Nephron progenitor cell (in vitro differentiated cells): ENCODE data around the gene DGKI.

Source experiments
- DNase-seq: peaks from one replicate; pipeline ENCODE4 v3.0.0; 2021
- H3K27ac Mint-ChIP-seq: 2 replicates; pipeline ENCODE4 v1.8.0; 2021; ENCODE audit warnings: mild to moderate bottlenecking, moderate library complexity, mixed read lengths
- H3K27me3 Mint-ChIP-seq: 2 replicates; pipeline ENCODE4 v1.8.0; 2021; ENCODE audit warnings: mild to moderate bottlenecking, low read depth, mixed read lengths; ENCODE audit not compliant: poor library complexity
- H3K36me3 Mint-ChIP-seq: 2 replicates; pipeline ENCODE4 v1.8.0; 2021; ENCODE audit warnings: low read depth, mixed read lengths
- H3K4me1 Mint-ChIP-seq: 2 replicates; pipeline ENCODE4 v1.8.0; 2021; ENCODE audit warnings: mixed read lengths
- H3K4me3 Mint-ChIP-seq: 2 replicates; pipeline ENCODE4 v1.8.0; 2021; ENCODE audit warnings: mild to moderate bottlenecking, moderate library complexity, mixed read lengths
- H3K9me3 Mint-ChIP-seq: 2 replicates; pipeline ENCODE4 v1.8.0; 2021; ENCODE audit warnings: mild to moderate bottlenecking, moderate library complexity, mixed read lengths
- CTCF ChIP-seq: fragments of 200-600 bp; sonication (generic); IDR thresholded peaks from 2 replicates; pipeline ENCODE4 v1.5.0; 2021; ENCODE audit warnings: antibody characterized with exemption

DGKI gene

GRCh38 chr7:137668404-137668803, 178.4 kb downstream of the DGKI start:
- Mint-ChIP-seq H3K4me3 (no peak overlapping the region), H3K4me1 (no peaks in the 10 kb centered on the region), H3K27ac (no peak overlapping the region), H3K27me3 (peaks cover 30% of the 10 kb centered on the region), H3K9me3 (no peaks in the 10 kb centered on the region), H3K36me3 (no peaks in the 10 kb centered on the region)
- no peak for DNase-seq
- no peak for TF ChIP-seq CTCF

- Mint-ChIP-seq H3K4me1 (no peaks in the 10 kb centered on the region), H3K36me3 (no peaks in the 10 kb centered on the region), H3K27me3 (peaks cover 30% of the 10 kb centered on the region), H3K27ac (no peak overlapping the region), H3K9me3 (no peaks in the 10 kb centered on the region), H3K4me3 (no peak overlapping the region)
- no peak for DNase-seq
- TF ChIP-seq CTCF: no peak
Measured at GRCh38 chr7:137667633-137668387, 179.0 kb downstream of the DGKI start.

- Mint-ChIP-seq H3K9me3 (no peaks in the 10 kb centered on the region), H3K27me3 (peaks cover 24% of the 10 kb centered on the region), H3K4me1 (no peaks in the 10 kb centered on the region), H3K36me3 (no peaks in the 10 kb centered on the region), H3K27ac (no peak overlapping the region), H3K4me3 (no peak overlapping the region)
- no peak for TF ChIP-seq CTCF
- no peak for DNase-seq
Measured at GRCh38 chr7:137664846-137665245, 181.9 kb downstream of the DGKI start.

DNA sequence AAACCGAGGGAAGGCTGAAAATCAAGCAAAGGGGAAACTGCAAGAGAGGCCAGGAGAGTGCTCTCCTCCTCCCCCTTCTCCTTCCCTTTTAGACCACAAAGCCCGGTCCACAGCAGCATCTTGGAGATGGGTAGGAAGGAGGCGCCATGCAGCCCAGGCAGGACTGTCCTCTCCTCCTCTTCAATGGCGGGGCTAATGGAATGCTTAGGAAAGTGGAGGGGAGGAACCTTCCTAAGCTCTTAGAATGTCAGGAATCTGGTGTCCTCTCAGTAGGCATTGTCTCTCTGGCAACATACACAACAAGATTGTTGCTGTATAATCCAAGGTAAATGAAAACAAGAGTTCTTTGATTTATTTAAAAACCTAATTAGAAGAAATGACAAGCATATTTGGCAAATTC, 185.1 kb downstream of the DGKI start:
- Mint-ChIP-seq H3K4me1 (peaks cover 5% of the 10 kb centered on the region), H3K27ac (no peak overlapping the region), H3K9me3 (no peaks in the 10 kb centered on the region), H3K36me3 (no peaks in the 10 kb centered on the region), H3K27me3 (peaks cover 36% of the 10 kb centered on the region), H3K4me3 (no peak overlapping the region)
- DNase-seq: no peak
- TF ChIP-seq CTCF: no peak

DNA sequence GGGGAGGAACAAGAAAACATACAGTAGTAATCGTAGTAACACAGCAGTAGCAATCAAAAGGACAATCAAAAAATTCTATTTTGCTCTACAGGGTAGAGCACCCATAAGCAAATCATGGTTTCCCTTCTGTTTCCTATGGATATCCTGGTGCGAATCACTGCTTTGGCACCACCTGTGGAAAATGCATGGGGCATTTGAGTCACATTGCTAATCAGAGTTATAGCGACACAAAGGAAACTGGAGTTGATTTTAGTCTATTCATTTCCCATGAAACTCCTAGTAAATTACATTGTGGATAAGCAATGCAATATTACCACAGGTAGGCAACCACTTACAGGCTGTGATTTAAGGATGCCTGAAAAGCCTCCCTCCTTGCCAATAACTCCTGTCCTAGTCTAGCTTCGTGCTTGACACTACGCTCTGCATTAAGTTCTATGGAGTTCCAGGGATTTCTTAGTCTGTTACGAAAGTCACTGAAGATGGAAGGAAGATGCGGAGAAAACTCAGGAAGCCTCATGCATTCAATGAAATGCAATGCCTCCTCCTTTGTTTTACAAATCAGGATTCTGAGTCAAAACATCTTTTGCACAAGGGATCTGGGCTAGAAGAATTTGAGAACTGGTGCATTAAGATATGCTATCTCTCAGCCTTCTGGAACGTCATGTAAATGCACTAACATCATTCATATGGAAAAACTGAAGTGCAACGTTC, 188.4 kb downstream of the DGKI start:
- Mint-ChIP-seq H3K4me3 (no peak overlapping the region), H3K36me3 (no peaks in the 10 kb centered on the region), H3K27ac (no peak overlapping the region), H3K9me3 (no peaks in the 10 kb centered on the region), H3K4me1 (peaks cover 14% of the 10 kb centered on the region), H3K27me3 (peaks cover 29% of the 10 kb centered on the region)
- DNase-seq: no peak
- no peak for TF ChIP-seq CTCF
